ENCODE results near the gene RPGRIP1L.

GRCh38 chr16:53605356-53605755, 98.3 kb downstream of the RPGRIP1L start:
- TF ChIP-seq EZH2 (IDR thresholded peaks at IDR 0.05; ENCODE audit: borderline replicate concordance, low read depth, low read length, poor library complexity, severe bottlenecking) = no peak
- TF ChIP-seq CTCF (conservative IDR thresholded peaks at IDR 0.05; ENCODE audit: low read depth, low read length) = no peak

Measured in A673 (cell line).